ENCODE measurements around the gene SLC25A53. TPM values are rescaled to one million over a fixed set of nuclear protein-coding genes. Genes with fewer than 3 reads are reported as not detected.
"Not testable (repeated sequence)": the region's sequence is repeated elsewhere in the genome, so short reads cannot be mapped to it uniquely, and the experiment has no call there.

Gene SLC25A53
- total RNA-seq, 1 donor from 2014 or later = 7.6 TPM

- no peak for DNase-seq (ENCODE audit: low read depth in 2 of 2)
Observed at GRCh38 chrX:104134583-104135261, 22.1 kb downstream of the SLC25A53 start.

DNA sequence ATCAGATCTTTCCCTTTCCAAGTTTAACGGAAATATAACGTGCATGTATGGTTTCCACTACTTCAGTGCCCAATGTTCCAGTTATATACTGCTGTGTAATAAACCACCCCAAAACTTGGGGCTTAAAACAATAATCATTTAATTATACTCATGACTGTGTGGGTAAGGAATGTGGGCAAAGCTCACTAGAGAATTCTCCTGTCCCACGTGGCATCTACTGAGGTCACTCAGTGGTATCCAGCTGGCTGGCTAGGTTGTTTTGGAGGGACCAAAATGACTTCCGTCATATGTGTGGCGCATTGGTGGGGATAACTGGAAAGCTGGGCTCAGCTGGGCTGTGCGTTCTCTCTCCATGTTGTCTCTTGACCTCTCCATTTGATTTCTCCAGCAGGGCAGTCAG, 26.0 kb downstream of the SLC25A53 start:
- no peak for DNase-seq (ENCODE audit: low read depth in 2 of 2)

- DNase-seq (ENCODE audit: low read depth in 2 of 2) = no peak
Observed at GRCh38 chrX:104126856-104127255, 30.0 kb downstream of the SLC25A53 start.

- peak in 1 of 2 donors; percentile 12 for DNase-seq (ENCODE audit: low read depth in 2 of 2)
Observed at GRCh38 chrX:104122829-104123228, 34.0 kb downstream of the SLC25A53 start.

- DNase-seq (ENCODE audit: low read depth in 2 of 2) = no peak
Observed at GRCh38 chrX:104118765-104119164, 38.0 kb downstream of the SLC25A53 start.

GRCh38 chrX:104117759-104118158, 39.0 kb downstream of the SLC25A53 start:
- DNase-seq (ENCODE audit: low read depth in 2 of 2) = no peak

DNA sequence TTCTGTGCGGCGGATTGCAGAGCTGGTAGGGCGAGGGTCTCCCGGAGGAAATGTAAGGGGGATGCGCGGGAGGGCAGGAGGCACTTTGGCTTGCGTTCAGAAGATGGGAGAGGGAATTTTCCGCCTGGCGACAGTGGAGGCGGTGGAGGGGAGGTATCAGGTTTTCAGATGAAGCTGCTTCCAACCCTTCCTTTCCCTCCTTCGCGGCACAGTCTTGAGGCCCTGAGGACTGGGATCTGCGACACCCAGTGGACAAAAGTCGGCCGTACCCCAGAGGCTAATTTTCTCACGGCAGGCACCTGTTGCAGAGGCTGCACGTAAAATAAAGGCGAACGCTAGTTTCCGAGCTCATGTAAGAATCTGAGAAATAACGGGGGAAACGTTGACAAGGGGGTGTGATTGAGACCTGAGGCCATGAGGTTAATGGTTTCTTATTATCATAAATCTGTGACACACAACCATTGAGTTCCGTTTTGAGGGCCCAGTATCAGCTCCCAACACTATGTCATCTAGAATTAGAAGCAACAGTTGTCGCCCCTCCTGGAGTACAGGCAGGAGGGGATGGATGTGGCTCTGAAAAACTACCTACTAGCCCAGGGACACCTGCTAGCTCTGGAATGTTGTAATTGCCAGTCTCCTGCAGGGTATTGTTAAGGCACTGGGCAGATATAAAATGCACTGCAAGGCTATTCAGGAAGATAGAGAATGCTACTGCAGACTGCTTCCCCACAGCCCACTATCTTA, 43.4 kb downstream of the SLC25A53 start:
- peak in 1 of 2 donors; percentile 50 for DNase-seq (ENCODE audit: low read depth in 2 of 2)

DNA sequence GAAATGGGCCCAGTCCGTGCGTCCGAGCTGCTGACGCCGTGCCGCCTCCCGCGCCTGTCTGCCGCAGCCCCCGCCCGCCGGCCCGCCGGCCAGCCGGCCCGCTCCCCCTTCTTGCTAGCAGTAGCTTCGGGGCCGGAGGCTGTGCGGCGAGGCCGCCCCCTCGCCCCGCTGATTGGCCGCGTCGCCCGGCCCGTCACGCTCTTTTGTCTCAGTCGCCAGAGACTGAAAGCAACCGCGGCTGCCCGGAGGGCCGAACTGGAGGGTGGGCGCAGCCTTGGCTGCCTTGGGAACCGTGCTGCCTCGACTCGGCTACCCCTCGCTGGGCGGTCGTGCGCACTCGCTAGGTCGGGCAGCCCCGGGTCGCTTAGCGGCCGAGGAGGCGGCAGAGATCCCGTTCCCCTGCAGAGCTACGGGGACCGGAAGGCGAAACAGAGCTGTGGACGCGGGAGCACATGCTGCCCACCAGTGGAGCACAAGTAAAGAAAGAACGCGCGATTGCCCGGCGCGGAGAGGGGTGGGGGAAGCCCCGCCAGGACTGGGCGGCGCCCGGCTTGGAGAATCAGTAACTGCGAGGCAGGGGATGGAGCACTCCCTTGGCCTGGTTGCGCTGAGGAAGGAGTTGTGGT, 44.4 kb downstream of the SLC25A53 start, which contains the start of gene ZCCHC18:
TSS of gene ZCCHC18 (plus strand) at position 198 of the 626 bp plus-strand sequence. CDS start 1,589 bp downstream, outside the sequence.
- DNase-seq (ENCODE audit: low read depth in 2 of 2) = peak; percentile 44 to 79

GRCh38 chrX:104110491-104111240, 46.1 kb downstream of the SLC25A53 start:
- DNase-seq (ENCODE audit: low read depth in 2 of 2) = not testable (repeated sequence)

- DNase-seq (ENCODE audit: low read depth in 2 of 2) = no peak
Observed at GRCh38 chrX:104108955-104109354, 47.9 kb downstream of the SLC25A53 start.

DNA sequence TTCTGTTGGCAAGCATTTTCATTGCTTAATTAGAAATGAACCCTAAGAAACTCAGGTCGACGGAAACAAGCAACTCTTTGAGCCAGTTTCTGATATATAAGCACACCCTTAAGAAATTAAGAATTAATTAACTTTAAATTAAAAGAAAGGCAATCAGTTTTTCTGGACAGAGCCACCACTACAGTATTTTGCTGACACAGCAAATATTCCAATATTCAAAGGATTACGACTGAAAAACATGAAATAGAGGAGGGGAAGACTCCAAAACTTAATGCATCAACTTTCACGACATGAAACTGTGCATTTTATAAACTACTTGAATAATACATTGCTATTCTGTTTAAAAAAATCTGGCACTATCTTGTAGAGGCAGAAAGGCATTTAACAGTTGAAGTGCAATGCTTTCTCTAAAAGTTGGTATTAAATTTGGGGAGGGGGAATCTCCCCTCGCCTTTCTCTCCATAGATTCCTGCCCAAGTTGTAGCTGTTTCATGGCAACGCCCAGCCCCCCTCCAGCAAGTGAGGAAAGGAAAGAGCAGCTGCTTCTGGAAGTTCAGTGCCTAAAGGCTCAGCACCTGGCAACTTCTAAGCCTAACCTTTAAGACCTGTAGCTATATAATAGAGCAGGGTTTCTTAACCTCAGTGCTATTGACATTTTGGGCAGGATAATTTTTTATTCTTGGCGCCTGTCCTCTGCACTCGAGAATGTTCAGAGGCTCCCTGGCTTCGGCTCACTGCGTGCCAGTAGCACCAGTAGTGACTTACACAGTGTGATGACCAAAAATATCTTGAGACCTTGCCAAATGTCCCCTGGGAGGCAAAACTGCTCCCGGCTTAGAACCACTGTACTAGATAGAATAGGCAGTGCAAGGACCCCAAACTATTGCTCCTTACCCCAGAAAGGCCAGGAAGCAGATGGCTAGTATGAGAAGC, 51.2 kb downstream of the SLC25A53 start:
- no peak for DNase-seq (ENCODE audit: low read depth in 2 of 2)

GRCh38 chrX:104104676-104105075, 52.1 kb downstream of the SLC25A53 start:
- no peak for DNase-seq (ENCODE audit: low read depth in 2 of 2)

DNA sequence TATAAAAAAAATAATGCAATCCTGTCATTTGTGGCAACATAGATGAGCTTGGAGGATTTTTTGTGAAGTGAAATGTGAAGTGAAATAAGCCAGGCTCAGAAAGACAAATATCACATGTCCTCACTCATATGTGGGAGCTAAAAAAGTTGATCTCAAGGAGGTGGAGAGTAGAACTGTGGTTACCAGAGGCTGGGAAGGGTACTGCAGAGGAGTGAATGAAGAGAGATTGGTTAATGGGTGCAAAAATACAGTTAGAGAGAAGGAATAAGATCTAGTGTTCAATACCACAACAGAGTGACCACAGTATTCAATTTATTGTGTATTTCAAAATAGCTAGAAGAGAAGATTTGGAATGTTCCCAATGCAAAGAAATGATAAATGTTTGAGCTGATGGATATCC, 57.9 kb downstream of the SLC25A53 start:
- DNase-seq (ENCODE audit: low read depth in 2 of 2) = no peak

DNA sequence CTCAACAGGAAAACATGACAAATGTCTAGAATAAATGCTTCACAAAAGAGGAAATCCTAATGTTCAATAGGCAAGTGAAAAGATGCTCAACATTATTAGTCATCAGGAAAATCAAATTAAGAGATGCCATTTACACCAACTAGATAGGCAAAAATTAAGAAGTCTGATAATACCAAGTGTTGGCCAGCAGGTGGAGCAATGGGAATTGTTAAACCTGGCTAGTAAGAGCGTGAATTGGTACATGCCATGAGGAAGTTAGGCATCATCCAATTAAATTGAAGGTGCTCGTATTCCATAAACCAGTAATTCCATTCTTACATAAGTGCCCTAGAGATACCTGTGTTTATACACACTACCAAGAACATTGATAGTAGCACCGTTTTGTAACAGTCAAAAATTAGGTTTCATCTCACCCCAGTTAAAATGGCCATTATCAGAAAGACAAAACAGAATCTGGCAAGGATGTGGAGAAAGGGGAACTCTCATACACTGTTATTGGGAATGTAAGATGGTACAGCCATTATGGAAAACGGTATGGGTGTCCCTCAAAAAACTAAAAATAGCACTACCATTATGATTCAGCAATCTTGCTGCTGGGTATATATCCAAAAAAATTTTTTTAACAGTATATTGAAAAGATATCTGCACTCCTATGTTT, 58.5 kb downstream of the SLC25A53 start:
- peak; percentile 81 to 87 for DNase-seq (ENCODE audit: low read depth in 2 of 2)

DNA sequence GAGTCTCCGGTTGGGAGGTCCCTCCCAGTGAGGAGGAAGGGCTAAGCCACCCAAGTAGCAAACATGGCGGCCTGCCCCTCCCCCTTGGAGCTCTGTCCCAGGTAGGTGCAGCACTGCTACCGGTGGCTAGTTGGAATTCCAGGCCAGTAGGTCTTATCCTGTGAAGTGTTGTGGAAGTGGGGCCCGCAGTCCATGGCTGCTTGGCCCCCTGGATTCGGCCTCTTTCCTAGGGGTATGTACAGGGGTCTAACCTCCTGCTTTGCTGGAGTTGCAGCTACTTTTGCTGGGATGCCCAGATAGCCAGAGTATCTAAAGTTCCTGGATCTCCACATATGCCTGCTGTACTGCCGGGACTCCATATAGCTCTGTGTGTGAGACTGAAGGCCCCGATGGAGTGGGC, 70.9 kb downstream of the SLC25A53 start:
- DNase-seq (ENCODE audit: low read depth in 2 of 2) = no peak

- DNase-seq (ENCODE audit: low read depth in 2 of 2) = no peak
Observed at GRCh38 chrX:104085477-104085876, 71.3 kb downstream of the SLC25A53 start.

DNA sequence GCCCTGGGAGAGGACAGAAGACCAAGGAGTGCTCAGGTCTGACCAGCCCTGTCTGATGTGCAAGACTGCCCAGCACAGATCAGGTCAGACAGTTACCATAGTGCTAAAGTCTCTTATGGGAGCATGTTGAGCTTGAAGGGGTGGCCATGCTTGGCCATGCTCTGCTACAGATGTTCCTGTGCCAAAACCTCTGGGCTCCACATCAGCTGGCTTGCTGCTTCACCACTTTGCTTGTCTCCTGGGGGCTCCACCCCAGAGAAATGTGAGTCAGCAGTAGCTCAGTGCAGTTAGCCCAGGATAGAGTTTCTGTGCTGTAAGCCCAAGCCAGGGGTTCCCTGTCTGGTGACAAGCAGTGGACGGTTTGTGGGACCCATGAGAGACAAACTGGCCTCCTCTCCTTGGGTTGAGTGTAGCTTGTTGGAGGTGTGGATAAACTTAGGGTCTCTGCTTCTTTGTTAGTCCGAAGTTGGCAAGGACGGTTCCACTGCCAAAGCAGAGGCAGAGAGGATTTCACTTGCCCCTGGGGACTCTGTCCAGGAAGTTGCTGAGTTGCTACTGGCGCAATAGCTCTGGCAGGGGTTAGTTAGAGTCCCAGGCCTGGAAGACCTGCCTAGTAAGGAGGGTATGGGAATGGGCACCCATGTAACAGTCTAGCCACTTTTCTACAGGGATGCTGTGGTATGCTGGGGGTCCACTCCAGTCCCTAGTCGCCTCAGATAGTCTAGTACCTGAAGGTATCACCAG, 72.1 kb downstream of the SLC25A53 start:
- no peak for DNase-seq (ENCODE audit: low read depth in 2 of 2)

GRCh38 chrX:104084063-104084462, 72.7 kb downstream of the SLC25A53 start:
- DNase-seq (ENCODE audit: low read depth in 2 of 2) = no peak

DNA sequence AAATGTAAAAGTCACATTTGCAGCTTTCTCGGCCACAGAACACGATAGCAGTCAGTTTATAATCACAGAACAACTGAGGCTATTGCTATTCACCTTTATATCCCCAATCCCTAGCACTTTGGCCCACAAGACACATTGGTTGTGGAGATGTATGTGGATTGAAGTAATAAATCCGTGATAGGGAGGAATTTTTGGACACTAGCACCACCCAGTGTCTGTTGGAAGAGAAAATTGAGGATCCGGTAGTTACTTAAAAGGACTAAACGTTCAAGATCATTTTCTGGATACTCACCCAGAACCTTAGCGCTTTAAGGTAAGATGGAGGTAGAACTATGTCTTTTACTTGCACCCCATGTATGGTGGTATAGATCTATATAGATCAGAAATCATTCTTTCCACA, 79.0 kb downstream of the SLC25A53 start:
- not testable (repeated sequence) for DNase-seq (ENCODE audit: low read depth in 2 of 2)

Measured in dermis microvascular lymphatic vessel endothelial cell (primary cell).